K562 treated with DMSO at 1 percent for 4 hours (cell line): ENCODE data around the gene RMI2. TPM values are rescaled to one million over a fixed set of nuclear protein-coding genes. Genes with fewer than 3 reads are reported as not detected.

Experiments used
- total RNA-seq: library from RNA; unstranded; fragments of 300-600 nt; gene quantifications from 2 replicates; pipeline ENCODE4 v1.2.3, GENCODE V29; 2022; ENCODE audit not compliant: insufficient read depth

Gene RMI2
- total RNA-seq: 58.8 and 59.6 TPM in 2 replicates

GRCh38 chr16:11345040-11345862, at the start of gene RMI2:
TSS of gene RMI2 (plus strand) at chr16:11345459. CDS start at chr16:11345472, 13 bp downstream.

Other genes starting within 250 kb of the RMI2 start
- 22.8 and 36.0 TPM in 2 replicates for gene SOCS1, start 89.3 kb upstream of the RMI2 start, total RNA-seq
- gene TNP2, start 76.1 kb upstream of the RMI2 start, total RNA-seq: not detected in 2 replicates
- not detected in 2 replicates for gene PRM3, start 71.8 kb upstream of the RMI2 start, total RNA-seq
- not detected in 2 replicates for gene PRM2, start 69.0 kb upstream of the RMI2 start, total RNA-seq
- not detected in 2 replicates for gene PRM1, start 64.1 kb upstream of the RMI2 start, total RNA-seq
- gene LITAF, start 241.5 kb downstream of the RMI2 start, total RNA-seq: 51.2 and 51.8 TPM in 2 replicates